ENCODE data around the gene SRD5A3. TPM values are rescaled to one million over a fixed set of nuclear protein-coding genes. Genes with fewer than 3 reads are reported as not detected.

Gene SRD5A3
- total and polyA plus RNA-seq, 4 donors: 5.2 to 18.2 (median 9.5) TPM

DNA sequence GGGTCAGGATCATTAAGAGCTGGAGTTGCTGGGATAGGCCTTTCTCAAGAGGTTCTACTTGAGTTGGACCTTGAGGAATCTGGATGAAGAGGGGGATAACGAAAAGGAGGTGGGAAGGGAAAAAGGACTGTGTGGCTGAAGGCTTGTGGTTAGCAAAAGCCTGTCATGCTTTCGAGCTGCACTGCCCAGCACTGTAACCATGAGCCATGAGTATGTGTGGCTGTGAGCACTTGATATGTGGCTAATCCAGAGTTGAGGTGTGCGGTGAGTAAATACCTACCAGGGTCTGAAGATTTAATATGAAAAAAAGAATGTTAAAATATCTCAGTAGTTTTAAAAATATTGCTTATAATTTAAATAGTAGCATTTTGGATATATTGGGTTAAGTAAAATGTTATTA lies 61.1 kb downstream of the SRD5A3 start (continued):
- TF ChIP-seq REST (IDR thresholded peaks at IDR 0.05): no peak

DNA sequence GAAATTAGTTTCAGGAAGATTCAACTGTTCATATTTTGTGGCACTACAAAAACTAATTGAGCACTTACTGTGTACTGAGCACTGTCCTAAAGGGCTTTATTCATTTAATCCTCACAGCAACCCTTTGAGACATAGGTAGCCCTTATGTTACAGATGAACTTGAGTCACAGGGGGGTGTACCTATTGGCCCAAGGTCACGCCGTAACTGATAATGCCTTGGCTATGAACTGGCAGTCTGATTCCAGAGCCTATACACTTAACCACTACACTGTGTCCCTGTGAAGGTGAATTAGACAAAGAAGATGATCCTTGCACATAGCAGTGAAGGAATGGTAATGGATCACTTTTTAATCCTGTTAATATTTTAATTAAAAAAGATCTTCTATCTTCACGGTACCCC lies 61.7 kb downstream of the SRD5A3 start:
- Histone ChIP-seq H3K27ac (ENCODE audit: low read depth in 1 of 2, low read length in 2 of 2) (no peak overlapping the region), H3K9ac (ENCODE audit: low read depth in 1 of 2, low read length in 2 of 2) (no peak overlapping the region), H3K4me1 (ENCODE audit: control insufficient read depth in 4 of 4, insufficient read depth in 4 of 4, low read length in 3 of 4) (no peaks in the 10 kb centered on the region), H3K9me3 (ENCODE audit: control insufficient read depth in 4 of 4, low read length in 3 of 4) (no peaks in the 10 kb centered on the region), H3K36me3 (ENCODE audit: control insufficient read depth in 4 of 4, insufficient read depth in 3 of 4, low read depth in 1 of 4, low read length in 3 of 4) (peaks cover 0 to 10% (median 3%) of the 10 kb centered on the region in 4 donors), H3K27me3 (ENCODE audit: control insufficient read depth in 4 of 4, insufficient read depth in 4 of 4, low read length in 3 of 4) (no peaks in the 10 kb centered on the region), H3K4me3 (ENCODE audit: low read depth in 1 of 3, low read length in 3 of 3) (no peak overlapping the region)
- WGBS: 95% methylated on average over 3 of the region's 3 CpGs
- TF ChIP-seq EGR1 (IDR thresholded peaks at IDR 0.05; ENCODE audit: low read depth in 2 of 2): no peak
- TF ChIP-seq NR2F2 (IDR thresholded peaks at IDR 0.05): no peak
- TF ChIP-seq JUND (IDR thresholded peaks at IDR 0.05): no peak
- TF ChIP-seq FOXA1 (IDR thresholded peaks at IDR 0.05): no peak
- no peak for TF ChIP-seq HNF4A (conservative IDR thresholded peaks at IDR 0.05)
- TF ChIP-seq REST (IDR thresholded peaks at IDR 0.05): no peak
- TF ChIP-seq GABPA (IDR thresholded peaks at IDR 0.05 in 1 of 2, conservative IDR thresholded peaks at IDR 0.05 in 1 of 2): no peak
- no peak for TF ChIP-seq ZBTB33 (IDR thresholded peaks at IDR 0.05)
- TF ChIP-seq TAF1 (conservative IDR thresholded peaks at IDR 0.05): no peak
- no peak for TF ChIP-seq FOXA2 (IDR thresholded peaks at IDR 0.05)
- no peak for TF ChIP-seq YY1 (IDR thresholded peaks at IDR 0.05)
- TF ChIP-seq ATF3 (IDR thresholded peaks at IDR 0.05): no peak
- no peak for DNase-seq (ENCODE audit: low spot score)

Data from liver (tissue), 9 donors.